Right ventricle myocardium inferior (tissue), 1 donor: ENCODE measurements around the gene OR8B12. TPM values are rescaled to one million over a fixed set of nuclear protein-coding genes. Genes with fewer than 3 reads are reported as not detected.

Source experiments
- ATAC-seq: fragments of 200-7000 bp; cut with Tn5 transposase; one replicate; pipeline ENCODE4 v1.9.1; 2020; ENCODE audit warnings: mild to moderate bottlenecking, moderate library complexity
- DNase-seq: peaks from one replicate; pipeline ENCODE4 v3.0.0; 2021; ENCODE audit errors: missing footprints
- intact Hi-C: fragments of 100-400 bp; cut with DNase I; formaldehyde crosslinking; loops from one replicate; pipeline ENCODE4 v1.11.0; 2022
- long read RNA-seq: library from polyadenylated mRNA; unstranded; transcript quantifications from one replicate; pipeline ENCODE4 v2.0.0, GENCODE V29; 2021
- total RNA-seq: library from RNA; stranded (reverse); fragmentation: NEBNext Ultra II Directional; extraction: Animal tissue kit (Norgen Biotek cat#: 25700); gene quantifications from one replicate; pipeline ENCODE4 v1.2.1, GENCODE V29; 2021
- donor health status: DM: no; HTN: yes; CAD: no; lungs with severe emphysema.

Gene OR8B12, protein sequence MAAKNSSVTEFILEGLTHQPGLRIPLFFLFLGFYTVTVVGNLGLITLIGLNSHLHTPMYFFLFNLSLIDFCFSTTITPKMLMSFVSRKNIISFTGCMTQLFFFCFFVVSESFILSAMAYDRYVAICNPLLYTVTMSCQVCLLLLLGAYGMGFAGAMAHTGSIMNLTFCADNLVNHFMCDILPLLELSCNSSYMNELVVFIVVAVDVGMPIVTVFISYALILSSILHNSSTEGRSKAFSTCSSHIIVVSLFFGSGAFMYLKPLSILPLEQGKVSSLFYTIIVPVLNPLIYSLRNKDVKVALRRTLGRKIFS
- total RNA-seq, result not detected
- long read RNA-seq, result 0 reads

- intact Hi-C loops, result no loop called here
- DNase-seq (no peak), ATAC-seq (no peak)
These were observed at the start of gene OR8B12 for GRCh38 chr11:124543554-124543953. Gene OR8B12 (minus strand): TSS chr11:124543654. CDS start chr11:124543654, 0 bp downstream.

- intact Hi-C loops, result no loop called here
- DNase-seq (no peak), ATAC-seq (no peak)
These were observed 49.2 kb upstream of the OR8B12 start for GRCh38 chr11:124592627-124593026.

GRCh38 chr11:124591430-124591829, 48.0 kb upstream of the OR8B12 start:
- DNase-seq, result no peak
- intact Hi-C loops, result no loop called here
- ATAC-seq, result no peak

GRCh38 chr11:124586238-124586860, 42.9 kb upstream of the OR8B12 start:
- ATAC-seq, result no peak
- DNase-seq, result peak; percentile 71
- intact Hi-C loops, result loop anchor here (2.0 to 10.0 kb wide), 2 partner anchors 170 to 512 kb away; no protein-coding TSS in a partner anchor

GRCh38 chr11:124584681-124585372, 41.4 kb upstream of the OR8B12 start:
- DNase-seq, result no peak
- intact Hi-C loops, result loop anchor here (10.0 kb wide), 1 partner anchor 510 kb away; no protein-coding TSS in a partner anchor
- no peak for ATAC-seq

- ATAC-seq (no peak), DNase-seq (no peak)
- intact Hi-C loops, result loop anchor here (10.0 kb wide), 1 partner anchor 509 kb away; no protein-coding TSS in a partner anchor
These were observed 40.3 kb upstream of the OR8B12 start for GRCh38 chr11:124583781-124584180.

DNA sequence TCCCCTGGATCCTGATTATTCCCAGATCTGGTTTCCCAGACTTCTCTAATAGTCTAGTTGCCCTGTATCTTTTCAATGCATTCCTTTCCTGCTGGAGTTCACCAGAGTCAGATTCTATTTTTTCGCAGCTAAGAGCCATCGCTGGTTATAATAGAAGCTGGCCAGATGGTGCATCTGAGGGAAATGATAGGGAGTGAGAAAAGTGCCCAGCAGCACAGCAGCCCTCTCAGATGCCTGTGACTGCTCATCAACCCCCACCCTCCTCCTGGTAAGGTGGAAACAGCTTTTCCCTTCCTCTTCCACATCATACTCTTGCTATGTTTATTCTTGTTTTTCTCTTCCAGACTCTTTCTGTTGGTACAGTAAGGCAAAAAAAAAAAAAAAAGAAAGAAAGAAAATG, 39.1 kb upstream of the OR8B12 start:
- no peak for DNase-seq
- no peak for ATAC-seq
- intact Hi-C loops, result loop anchor here (10.0 kb wide), 1 partner anchor 508 kb away; no protein-coding TSS in a partner anchor

DNA sequence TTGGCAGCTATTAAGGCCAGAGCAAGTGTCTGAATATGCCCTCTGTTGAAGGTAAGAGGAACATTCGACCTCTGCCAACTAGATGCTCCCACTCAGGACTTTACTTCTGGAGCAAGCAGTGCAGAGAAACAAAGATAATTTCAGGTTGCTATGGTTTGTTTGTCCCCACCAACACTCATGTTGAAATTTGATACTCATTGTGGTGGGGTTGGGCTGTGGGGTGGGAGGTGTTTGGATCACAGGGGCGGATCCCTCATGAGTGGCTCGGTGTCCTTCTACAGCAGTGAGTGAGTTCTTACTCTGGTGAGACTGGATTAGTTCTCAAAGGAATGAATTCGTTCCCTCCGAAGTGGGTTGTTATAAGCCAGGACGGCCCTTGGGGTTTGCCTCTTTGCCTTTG, 38.4 kb upstream of the OR8B12 start:
- no peak for DNase-seq
- no peak for ATAC-seq
- intact Hi-C loops, result loop anchor here (10.0 kb wide), 1 partner anchor 507 kb away; no protein-coding TSS in a partner anchor

GRCh38 chr11:124578761-124579160, 35.3 kb upstream of the OR8B12 start:
- ATAC-seq (no peak), DNase-seq (no peak)
- intact Hi-C loops, result no loop called here

DNA sequence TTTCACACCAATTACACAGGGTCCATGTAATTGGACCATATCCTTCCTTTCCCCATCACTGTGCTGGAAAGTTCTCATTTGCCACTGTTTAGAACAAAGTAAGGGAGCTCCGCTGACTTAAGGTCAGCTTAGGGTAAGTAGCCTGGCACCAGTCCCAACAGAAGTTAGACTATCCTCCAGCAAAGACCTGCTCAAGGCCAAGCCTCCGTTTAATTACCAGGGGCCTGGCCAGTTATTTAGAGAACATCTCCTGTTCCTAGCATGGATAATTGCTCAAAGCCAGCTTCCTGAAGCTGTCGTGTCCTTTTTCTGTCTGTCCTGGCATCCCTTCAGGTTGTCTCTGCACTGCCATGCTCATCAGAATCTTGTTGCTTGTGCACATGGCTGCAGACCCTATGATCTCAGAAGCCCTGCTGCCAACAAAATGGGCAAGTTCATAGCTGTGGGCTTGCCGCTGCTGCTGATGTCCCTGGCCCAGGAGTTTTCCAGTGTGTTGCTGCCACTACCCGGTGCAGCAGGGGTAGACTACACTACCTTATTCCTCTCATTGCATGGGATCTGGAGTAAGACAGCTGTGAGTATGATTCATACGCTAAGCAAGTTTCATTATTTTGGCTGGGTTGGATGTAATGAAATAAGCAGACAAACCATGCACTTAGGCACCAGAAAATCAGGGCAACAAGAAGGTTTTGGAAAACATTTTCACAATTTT, 34.4 kb upstream of the OR8B12 start:
- ATAC-seq, result no peak
- no peak for DNase-seq
- intact Hi-C loops, result no loop called here

DNA sequence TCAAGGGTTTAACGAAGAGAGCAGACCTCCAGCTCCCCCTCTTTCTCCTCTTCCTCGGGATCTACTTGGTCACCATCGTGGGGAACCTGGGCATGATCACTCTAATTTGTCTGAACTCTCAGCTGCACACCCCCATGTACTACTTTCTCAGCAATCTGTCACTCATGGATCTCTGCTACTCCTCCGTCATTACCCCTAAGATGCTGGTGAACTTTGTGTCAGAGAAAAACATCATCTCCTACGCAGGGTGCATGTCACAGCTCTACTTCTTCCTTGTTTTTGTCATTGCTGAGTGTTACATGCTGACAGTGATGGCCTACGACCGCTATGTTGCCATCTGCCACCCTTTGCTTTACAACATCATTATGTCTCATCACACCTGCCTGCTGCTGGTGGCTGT, 26.7 kb upstream of the OR8B12 start:
- intact Hi-C loops, result no loop called here
- DNase-seq (no peak), ATAC-seq (no peak)

DNA sequence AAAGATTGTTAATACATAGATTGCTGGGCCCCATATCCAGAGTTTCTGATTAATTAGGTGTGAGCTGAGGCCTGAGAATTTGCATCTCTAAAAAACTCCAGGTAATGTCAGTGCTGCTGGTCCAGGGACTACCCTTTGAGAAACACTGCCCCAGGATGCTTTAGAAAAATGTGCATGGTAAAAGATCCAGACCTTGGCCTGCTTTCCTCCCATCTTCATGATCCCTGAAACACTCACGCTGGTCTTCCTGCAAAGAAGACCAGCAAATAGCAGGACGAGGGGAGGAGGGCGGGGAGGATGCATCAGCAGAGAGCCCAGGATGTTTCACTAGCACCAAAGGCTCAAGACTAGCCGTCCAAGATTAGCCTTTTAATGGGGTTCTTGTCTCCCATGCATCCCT, 26.2 kb upstream of the OR8B12 start, which contains the start of gene OR8A1:
TSS of gene OR8A1 (plus strand) at position 301 of the 400 bp plus-strand sequence. CDS start 123 bp downstream, outside the sequence.
- intact Hi-C loops, result no loop called here
- DNase-seq, result no peak
- no peak for ATAC-seq

DNA sequence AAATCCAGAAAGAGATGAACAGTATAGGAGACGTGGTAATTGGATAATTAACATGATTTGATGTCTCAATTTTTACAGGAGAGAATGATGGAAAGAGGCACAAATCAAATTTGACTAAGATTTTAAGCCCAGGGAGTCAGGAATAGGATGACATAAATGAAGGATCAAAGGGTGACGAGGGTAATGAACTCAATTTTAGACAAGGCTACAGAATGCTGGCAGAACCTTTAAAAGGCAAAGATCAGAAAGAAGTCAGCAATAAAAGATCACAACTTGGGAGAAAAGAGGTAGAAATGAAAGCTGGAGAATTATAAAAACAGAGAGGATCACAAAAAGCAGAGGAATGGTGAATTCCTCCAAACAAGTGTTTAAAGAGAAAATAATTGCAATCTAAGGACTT, 13.4 kb upstream of the OR8B12 start:
- no peak for DNase-seq
- ATAC-seq, result no peak
- intact Hi-C loops, result no loop called here

DNA sequence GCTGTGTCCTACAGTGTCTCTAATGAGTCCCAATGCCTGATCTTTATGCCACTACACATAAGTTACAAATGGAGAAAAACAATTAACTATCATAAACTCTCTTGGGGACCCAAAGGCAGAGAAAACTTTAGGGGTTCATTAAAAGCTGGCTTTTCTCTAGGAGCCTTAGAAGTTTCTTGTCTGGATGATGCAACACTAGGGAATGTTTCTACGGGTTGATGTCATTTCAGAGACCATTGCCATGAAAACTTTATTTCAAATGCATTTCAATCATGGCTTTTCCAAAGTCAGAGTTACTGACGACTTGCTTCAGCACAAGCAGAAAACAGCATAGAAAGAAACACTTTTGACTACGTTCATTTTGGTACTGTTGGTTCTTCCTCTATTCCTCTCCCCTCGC, 8.5 kb upstream of the OR8B12 start:
- ATAC-seq, result no peak
- DNase-seq, result no peak
- intact Hi-C loops, result no loop called here

DNA sequence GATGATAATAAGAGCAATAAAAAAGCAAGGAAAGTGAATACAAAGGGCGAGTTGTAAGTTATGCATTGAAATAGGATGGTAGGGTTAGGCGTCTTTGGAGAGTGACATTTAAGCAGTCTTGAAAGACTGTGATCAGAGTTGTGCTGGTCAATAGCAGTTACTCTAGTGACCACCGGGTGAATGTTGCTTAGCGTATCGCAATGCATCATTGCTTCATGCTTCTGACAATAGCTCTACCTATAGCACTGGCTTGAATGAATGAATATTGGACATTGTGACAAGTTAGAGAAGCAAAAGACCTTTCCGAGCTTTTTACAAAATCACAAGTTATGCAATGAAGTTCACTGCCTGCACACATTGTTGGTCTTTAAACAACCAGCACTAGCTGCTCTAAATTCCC, 7.7 kb upstream of the OR8B12 start:
- intact Hi-C loops, result no loop called here
- ATAC-seq (no peak), DNase-seq (no peak)

DNA sequence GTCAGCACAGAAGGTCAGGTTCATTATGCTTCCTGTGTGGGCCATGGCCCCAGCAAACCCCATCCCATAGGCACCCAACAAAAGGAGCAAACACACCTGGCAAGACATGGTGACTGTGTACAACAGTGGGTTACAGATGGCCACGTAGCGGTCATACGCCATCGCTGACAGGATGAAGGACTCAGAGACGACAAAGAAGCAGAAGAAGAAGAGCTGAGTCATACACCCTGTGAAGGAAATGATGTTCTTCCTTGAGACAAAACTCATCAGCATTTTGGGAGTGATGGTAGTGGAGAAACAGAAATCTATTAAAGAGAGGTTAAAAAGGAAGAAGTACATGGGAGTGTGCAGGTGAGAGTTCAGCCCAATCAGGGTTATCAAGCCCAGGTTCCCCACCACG, 309 bp downstream of the OR8B12 start:
- intact Hi-C loops, result no loop called here
- DNase-seq (no peak), ATAC-seq (no peak)

- intact Hi-C loops, result no loop called here
- DNase-seq (no peak), ATAC-seq (no peak)
These were observed 2.2 kb downstream of the OR8B12 start for GRCh38 chr11:124541204-124541603.

- intact Hi-C loops, result no loop called here
- DNase-seq (no peak), ATAC-seq (peak; percentile 90)
These were observed 5.4 kb downstream of the OR8B12 start for GRCh38 chr11:124538019-124538418.

DNA sequence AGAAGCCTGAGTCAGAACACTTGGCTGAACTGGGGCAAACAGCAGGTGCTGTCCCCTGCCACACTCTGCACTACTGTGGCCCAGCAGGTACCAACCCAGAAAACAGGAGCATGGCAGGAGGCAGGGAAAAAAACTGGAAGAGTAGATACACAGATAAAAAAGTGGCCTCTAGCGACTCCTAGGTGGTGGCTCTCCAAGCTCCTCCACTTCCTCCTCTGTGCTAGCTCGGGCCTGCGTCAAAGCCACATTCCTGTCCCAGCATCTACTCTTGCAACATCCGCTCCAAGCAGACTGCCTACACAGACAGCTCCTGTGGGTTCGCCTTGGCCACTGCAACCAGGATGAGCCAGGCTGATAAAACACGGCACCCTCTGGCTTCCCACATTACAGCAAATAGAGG, 6.9 kb downstream of the OR8B12 start:
- intact Hi-C loops, result no loop called here
- DNase-seq, result peak; percentile 78
- peak; percentile 80 for ATAC-seq
